Kidney glomerular epithelial cell (primary cell): ENCODE results near the gene SYNPR.

ENCODE experiments used
- DNase-seq: peaks from one replicate; lab custom pipeline; 2025; lab: John Stamatoyannopoulos, UW

Gene SYNPR

GRCh38 chr3:63384382-63384781, 106.3 kb downstream of the SYNPR start:
- no peak for DNase-seq

DNA sequence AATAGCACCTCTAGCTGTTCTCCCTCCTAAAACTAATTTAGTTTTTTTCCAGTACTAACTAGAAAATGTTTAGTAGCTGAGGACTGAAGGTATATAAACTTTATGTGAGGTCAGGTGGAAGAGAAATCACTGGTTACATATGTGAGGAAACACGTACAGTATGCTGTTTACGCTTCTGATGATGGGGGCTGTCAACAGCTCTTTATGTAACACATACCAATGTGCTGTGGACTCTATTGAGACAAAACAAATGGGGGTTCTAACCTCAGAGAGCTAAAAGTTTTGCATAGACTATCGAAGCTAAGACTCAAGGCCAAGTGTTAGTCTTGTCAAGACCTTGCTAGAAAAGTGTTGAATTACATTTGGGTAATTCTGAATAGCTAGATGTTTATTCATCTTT, 107.5 kb downstream of the SYNPR start:
- no peak for DNase-seq

DNA sequence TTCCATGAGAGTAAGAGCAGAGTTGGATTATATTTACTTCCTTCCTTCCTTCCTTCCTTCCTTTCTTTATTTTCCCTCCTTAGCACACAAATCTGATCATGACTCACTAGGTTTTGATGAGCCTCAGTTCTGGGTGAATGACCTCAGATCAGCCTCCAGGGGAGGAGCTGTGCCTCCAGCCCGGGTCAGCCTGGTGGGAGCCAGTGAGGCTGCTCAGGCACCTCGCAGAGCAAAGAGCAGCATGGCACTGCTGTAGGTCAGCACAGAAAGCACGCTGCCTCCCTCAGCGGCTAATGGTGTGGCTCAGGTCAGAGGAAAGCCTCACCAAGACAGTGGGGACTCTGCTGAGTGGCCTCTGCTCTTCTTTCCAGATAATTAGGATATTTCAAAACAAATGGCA, 108.5 kb downstream of the SYNPR start:
- no peak for DNase-seq

DNA sequence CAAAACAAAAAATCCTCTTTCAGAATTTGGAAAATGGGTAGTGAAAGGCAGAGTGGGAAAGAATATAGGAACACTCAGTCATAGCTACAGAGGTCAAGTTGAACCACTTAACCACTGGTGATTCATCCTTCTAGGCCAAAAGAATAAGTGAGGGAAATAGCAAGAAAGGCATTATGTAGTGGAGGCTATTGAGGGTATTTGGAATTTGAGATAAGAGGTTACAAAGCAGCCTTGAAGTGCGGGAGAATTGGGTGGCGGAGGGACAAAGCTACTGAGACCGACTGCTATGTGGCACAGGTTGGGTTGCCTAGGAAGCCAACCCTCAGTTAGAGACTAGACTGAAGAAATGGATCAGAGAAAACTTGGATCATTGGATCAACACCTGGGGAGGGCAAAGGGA, 109.5 kb downstream of the SYNPR start:
- peak; percentile 9 for DNase-seq

- DNase-seq = no peak
Observed at GRCh38 chr3:63390710-63391230, 112.7 kb downstream of the SYNPR start.

DNA sequence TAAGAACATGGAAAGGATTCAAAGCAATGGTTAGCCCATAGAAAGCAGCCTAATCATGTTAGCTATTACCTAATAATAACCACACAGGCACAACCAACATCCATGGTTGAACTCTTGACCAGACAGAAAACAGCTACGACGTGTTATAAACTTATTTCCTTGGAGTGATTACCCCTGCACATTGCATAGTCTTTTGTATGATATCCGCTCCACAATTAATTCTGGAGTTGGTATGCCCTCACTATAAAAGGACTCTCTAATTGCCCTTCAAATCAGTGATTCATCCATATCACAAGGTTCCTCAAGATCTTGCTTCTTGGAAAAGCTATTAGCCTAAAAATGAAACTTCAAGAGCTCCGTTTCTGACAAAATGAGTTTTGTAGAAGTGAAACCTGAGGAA, 117.9 kb downstream of the SYNPR start:
- DNase-seq = no peak

GRCh38 chr3:63400246-63400860, 122.2 kb downstream of the SYNPR start:
- no peak for DNase-seq

DNA sequence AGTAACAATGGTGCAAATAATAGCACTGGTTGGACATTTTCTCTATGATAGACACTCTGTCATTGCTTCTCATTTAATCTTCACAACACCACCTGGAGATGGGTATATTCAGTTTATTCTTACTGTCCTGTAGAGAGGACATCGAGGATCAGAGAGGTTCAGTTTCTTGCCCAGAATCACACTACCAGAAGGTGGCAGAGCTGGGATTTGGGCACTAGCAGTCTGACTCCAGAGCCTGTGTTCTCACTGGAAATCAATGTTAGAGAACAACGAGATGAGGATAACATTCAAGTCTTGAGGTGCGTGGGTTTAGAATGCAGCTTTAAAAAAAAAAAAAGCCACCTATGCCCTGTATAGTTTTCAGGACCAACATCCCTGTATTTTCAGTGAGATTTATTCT, 127.8 kb downstream of the SYNPR start:
- DNase-seq = no peak

- DNase-seq = no peak
Observed at GRCh38 chr3:63413523-63413922, 135.4 kb downstream of the SYNPR start.

GRCh38 chr3:63414607-63415006, 136.5 kb downstream of the SYNPR start:
- DNase-seq = no peak

DNA sequence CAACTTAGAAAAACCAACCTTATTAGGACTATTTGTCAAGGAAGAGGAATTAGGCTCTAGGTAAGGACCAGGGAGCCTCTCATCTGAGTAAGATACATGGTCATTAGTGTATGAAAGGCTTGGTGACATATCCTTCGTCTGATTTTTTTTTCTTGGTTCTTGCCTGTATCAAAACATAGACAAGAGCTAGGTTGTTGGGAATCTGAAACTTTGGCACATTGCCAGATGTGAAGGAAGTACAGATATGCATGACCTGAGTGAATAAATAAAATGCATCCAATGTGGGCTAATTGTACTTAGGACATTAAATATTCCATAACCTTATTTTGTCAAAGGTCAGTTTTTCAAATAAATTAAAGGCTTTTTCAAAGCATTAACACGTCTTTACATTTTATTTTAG, 151.8 kb downstream of the SYNPR start:
- DNase-seq = no peak

DNA sequence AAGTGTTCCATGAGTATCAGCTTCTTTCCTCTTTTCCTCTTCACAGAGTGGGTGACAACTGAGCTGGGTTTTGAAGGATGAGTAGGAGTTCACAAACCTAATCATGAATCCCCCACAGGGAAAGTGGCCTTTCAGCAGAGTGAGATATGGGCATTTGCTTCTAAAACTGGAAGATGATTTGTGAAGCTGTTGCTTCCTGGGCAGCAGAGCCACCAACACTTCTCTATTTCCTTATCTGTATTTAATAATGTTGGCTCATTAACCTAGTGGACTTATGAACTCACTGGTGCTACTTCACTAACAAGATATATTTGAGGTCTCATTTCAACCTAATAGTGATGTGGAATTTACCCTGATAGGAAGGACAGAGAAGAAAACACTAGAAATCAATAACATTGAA, 152.8 kb downstream of the SYNPR start:
- DNase-seq = no peak

GRCh38 chr3:63437858-63438257, 159.8 kb downstream of the SYNPR start:
- DNase-seq = no peak

- no peak for DNase-seq
Observed at GRCh38 chr3:63438826-63439371, 160.8 kb downstream of the SYNPR start.

GRCh38 chr3:63441262-63441661, 163.2 kb downstream of the SYNPR start:
- DNase-seq = no peak

DNA sequence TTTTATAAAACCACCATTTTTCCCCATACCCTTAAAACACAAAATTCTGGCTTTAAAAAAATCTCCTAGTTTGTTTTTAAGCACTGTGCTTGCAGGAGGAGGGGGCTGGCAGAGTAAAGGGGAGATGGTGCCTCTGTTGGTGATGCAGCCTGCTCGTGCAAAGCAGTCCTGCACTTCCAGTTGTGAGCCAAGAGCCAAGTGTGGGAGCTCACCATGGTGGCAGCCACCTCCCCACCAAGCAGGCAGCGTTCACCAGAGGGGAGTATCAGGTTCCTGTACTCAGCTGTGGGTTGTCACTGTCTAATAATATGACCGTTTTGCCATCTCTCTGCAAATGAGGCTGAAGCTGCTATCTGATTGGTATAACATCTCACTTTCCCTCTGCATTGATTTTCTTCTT, 164.8 kb downstream of the SYNPR start:
- no peak for DNase-seq

DNA sequence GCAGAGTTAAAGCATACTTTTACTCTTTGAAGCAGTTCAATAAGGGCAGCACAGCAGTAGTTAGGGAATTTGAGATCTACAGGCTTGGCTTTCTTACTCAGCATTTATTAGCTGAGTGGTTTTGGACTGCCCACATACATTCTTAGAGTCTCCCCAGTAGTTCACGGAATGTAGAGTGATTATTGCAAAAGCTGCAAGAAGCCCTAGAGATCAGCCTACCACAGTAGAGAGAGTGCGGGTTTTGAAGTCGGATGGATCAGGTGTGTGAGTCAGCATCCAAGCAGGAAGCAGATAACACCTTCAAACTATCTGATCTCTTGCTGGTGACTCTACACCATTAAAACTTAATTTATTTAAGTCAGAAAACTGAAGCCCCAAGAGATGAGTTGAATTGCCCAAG, 171.9 kb downstream of the SYNPR start:
- peak; percentile 28 for DNase-seq

- DNase-seq = no peak
Observed at GRCh38 chr3:63450634-63451363, 172.7 kb downstream of the SYNPR start.

DNA sequence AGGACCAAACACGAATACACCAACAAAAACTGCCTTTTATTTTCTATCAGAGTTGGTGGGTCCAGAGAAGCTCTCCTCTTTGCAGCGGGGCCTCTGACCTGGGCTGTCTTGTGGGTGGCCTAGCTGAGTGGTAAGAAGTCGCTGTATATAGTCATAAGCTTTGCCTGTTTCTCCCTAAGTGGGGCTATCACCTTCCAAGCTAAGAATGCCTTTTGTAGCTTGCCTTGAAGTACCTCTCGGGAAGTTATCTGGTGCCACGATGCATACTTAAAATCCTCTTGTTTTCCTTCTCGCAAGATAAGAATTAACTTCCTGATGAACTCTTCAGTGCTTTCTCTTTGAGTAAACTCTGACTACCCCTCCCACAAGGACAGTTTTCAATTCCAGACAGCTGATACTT, 178.8 kb downstream of the SYNPR start:
- DNase-seq = no peak

DNA sequence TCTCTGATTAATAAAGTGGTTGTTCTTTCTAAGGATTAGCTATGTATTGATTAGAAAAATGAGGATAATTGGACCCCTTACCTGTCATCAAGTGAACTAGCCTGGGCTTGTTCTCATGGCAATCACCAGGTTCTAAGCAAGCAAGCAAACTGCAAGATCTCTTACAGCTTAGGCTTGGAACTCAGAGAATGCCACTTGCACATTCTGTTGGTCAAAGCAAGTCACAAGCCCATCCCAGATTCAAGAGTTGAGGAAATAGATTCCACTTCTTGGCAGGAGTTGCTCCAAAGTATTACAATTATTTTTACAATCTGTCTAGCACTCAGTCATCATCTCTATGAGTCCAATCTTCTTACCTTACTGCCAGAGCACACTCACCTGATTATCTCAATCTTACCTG, 180.3 kb downstream of the SYNPR start:
- no peak for DNase-seq

DNA sequence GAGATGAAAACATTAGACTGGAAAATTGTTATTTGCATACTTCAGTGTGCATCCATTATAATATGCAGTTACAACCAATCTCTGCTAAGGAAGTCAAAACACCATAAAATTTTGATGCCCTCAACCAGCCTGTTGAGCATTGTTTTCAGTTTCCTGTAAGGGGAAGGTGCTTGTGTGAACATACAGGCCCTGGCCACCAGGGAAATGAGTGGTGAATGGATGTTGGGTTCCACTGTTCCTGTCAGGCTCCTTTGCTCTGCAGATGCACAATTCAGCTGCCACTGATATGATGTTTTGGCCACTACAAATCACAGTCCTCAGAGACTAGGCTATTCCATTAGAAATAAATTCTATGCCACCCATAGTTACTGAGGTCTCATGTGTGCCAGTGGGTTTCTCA, 184.6 kb downstream of the SYNPR start:
- no peak for DNase-seq

DNA sequence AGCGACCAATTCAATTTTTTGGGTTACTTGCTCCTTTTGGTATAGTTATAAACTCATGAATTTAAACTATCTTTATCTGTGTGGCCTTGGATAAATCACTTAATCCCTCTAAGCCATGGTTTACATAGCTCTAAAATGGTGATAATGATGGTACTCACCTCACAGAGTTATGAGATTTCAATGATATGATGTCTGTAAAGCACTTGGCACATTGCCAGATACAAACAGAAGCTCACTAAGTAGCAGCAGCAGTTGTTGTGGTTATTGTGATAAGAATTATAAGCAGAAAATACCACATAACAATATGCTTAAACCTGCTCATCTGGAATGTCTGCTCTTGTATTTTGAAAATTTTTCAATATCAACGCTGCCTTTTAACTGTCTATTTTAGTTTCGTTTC, 189.3 kb downstream of the SYNPR start:
- DNase-seq = no peak

- no peak for DNase-seq
Observed at GRCh38 chr3:63470745-63471144, 192.6 kb downstream of the SYNPR start.

DNA sequence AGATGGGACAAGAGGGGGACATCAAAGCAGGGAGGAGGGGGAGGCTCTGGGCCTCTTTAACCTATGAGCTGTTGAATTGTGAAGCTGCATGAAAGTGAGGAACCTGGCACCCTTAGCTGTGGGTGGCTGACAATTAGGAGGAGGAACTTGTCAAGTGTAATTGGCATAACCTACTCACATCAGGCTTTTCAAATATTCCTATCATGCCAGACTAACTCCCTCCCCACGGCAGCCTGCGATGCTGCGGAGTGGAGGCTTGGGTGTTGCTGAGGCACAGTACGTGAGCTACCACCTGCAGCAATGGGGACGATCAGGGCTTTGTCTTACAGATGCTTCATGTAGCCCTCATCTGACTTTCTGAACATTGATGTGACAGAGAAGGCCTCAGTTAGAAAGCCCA, 193.7 kb downstream of the SYNPR start:
- no peak for DNase-seq
